Esophagus mucosa (tissue), 1 donor: ENCODE measurements around the gene PHC2. TPM values are rescaled to one million over a fixed set of nuclear protein-coding genes. Genes with fewer than 3 reads are reported as not detected.
A peak's percentile ranks its signal among the peaks of the same experiment; 100 is the strongest.

Source experiments
- ATAC-seq: fragments of 200-7000 bp; cut with Tn5 transposase; one replicate; pipeline ENCODE4 v1.9.1; 2020
- total RNA-seq: library from RNA; stranded (reverse); gene quantifications from one replicate; pipeline ENCODE4 v1.2.4, GENCODE V29; 2023
- donor health status: DM: yes; HTN: yes; CAD: no.

Gene PHC2
- total RNA-seq, 1 donor from 2014 or later, result 28.6 TPM

DNA sequence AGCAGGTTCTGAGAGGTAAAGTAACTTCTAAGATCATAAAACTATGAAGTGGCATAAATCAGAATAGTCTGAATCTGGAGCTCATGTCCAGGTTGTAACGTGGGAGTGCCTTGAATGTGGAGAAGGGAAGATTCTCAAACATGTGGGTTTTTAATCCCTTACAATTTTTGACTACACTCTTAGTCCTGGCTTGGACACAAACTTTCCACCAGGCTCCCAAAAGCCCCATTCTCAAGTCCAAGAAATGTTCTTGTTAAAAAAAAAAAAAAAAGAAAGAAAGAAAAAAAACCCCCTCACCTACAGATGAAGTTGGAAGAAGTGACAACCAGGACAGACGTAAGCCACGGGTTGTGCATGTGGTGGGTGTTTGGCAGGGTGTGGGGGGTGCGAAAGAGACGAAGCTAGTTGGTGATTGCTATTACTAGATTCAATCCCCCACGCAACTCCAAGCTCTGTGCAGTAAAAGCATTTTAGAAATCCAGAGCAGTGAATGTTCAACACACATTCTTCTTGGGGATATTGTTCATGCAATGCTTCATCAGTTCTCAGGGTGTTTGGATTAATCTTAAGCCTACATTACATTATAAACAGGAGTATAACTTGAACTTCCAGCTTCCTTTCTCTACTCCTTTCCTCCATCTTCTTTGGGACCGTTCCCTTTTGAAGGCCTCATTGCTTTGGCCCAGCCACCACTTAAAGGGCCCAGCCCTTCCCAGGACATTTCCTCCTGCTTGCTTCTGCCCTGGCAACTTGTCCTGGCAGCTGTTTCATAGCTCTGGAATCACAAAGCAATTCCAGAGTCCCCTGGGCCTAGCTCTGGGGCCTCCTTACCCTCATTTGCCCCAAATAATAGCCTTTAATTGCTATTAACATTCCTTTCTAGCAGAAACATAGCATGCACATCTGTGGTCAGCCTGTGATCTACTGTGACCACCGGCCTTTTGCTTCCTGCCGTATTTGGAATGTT is 41.8 kb downstream of the PHC2 start:
- peak; percentile 21 for ATAC-seq

GRCh38 chr1:33387625-33388024 is 43.3 kb downstream of the PHC2 start:
- no peak for ATAC-seq

GRCh38 chr1:33385251-33385650 is 45.6 kb downstream of the PHC2 start:
- no peak for ATAC-seq

GRCh38 chr1:33384040-33384812 is 46.7 kb downstream of the PHC2 start:
- no peak for ATAC-seq

GRCh38 chr1:33383489-33383888 is 47.4 kb downstream of the PHC2 start:
- ATAC-seq, result no peak

DNA sequence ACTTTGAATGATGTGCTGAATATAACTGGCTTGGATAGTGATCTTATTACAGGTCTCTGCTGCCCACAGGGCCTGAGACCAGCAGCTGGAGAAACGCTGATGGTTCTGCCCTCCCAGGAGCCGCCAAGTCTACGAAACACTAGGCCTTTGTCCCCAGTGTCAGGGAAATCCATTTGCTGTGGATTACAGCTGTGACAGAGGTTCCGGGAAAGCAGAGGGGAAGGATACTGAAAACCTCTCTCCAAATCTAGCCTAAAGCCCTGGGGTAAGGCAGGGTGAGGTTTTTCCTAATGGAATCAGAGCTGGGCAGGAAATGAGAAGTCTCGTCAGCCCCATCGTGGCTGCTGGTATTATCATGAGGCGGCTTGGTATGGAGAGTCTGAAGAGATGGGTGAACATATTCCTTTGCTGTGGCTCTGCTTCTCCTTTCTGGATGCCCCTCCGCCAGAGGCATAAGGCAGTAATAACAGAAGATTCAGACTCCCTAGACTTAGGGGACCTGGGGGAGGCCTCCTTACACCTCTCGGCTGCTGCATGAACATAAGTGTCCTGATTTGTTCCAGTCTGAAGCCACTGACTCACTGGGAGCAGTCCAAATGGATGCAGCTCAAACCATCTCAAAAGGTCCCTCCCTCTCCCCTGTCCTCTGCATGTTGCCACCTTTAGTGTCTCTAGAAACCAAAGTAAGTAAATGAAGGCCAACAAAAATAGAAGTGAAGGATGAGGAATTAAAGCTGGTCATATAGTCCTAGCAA is 48.1 kb downstream of the PHC2 start:
- ATAC-seq, result no peak

- no peak for ATAC-seq
Observed at GRCh38 chr1:33381977-33382376, 48.9 kb downstream of the PHC2 start.

DNA sequence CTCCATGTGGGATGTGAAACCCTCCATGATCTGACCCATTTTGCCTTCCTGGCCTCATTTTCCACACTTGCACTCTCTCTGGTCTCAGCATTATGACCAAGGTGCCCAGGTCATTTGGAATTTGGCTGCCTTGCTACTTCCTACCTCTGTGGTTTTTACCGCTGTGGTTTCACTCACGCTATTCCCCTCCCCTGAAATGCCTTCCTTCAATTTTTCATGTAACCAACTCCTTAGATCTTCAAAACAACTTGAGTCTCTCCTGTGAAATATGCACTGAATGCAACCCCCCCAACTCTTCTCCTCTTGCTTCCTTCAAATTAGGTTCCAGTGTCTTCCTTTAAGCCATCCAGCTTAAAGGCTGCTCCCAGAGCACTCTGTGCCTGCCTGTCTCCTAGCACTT is 50.1 kb downstream of the PHC2 start:
- no peak for ATAC-seq

GRCh38 chr1:33379631-33380354 is 51.1 kb downstream of the PHC2 start:
- ATAC-seq, result no peak

GRCh38 chr1:33378976-33379375 is 51.9 kb downstream of the PHC2 start:
- no peak for ATAC-seq

- no peak for ATAC-seq
Observed at GRCh38 chr1:33378524-33378923, 52.4 kb downstream of the PHC2 start.

DNA sequence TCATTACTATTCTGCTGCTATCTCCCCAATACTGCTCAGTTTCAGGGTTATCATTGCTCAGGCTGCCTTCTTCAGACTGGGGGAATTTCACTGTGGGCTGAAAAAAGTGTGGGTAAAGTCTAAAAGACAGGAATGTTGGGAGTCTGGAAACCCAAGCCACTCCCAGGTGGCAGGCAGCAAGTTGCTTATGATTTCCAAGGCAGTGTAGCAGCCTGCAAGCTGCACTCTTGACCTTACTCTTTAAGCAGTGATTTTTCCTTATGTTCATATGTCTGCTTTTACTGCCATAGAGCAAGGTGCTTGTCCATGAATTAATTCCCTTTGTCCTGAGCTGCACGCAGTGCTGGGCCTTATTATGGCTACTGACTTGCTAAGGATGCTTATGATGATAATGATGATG is 53.1 kb downstream of the PHC2 start:
- ATAC-seq, result no peak

- ATAC-seq, result no peak
Observed at GRCh38 chr1:33377013-33377412, 53.9 kb downstream of the PHC2 start.

- no peak for ATAC-seq
Observed at GRCh38 chr1:33375316-33375715, 55.6 kb downstream of the PHC2 start.

- ATAC-seq, result no peak
Observed at GRCh38 chr1:33374336-33375105, 56.4 kb downstream of the PHC2 start.

- no peak for ATAC-seq
Observed at GRCh38 chr1:33373606-33374005, 57.3 kb downstream of the PHC2 start.

GRCh38 chr1:33372677-33373076 is 58.2 kb downstream of the PHC2 start:
- no peak for ATAC-seq

- ATAC-seq, result no peak
Observed at GRCh38 chr1:33372162-33372561, 58.7 kb downstream of the PHC2 start.

DNA sequence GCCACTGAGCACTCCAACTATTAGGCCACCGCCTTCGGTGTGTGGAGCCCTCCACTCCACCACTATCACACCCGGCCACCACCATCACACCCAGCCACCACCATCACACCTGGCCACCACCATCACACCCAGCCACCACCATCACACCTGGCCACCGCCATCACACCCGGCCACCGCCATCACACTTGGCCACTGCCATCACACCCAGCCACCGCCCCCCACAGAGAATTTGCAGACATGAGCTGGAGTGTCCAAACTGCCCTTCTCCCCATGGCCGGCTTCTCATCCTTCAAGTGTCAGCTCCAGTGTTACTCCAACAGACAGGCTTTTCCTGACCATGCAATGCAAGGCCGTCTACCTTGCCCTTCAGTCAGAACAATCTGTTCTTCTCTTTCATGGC is 59.6 kb downstream of the PHC2 start:
- ATAC-seq, result no peak

DNA sequence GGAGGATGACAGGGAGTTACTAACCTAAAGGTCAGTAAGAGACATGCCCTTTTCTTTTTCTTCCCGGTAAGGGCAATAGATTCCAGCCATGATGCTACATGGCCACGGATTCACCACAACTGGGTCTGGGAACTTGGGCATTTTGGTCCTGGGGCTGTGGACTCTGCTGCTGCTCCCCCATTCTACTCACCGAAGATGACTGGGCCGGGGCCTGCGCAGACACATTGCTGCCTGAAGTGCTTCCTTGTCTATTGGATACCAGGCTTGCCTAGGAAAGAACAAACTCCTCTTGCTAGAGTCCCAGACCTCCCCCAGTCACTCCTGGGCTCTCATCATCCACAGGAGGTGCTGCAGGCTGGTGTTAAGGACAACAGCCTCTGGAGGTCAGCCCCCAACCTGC is 60.1 kb downstream of the PHC2 start:
- ATAC-seq, result no peak

DNA sequence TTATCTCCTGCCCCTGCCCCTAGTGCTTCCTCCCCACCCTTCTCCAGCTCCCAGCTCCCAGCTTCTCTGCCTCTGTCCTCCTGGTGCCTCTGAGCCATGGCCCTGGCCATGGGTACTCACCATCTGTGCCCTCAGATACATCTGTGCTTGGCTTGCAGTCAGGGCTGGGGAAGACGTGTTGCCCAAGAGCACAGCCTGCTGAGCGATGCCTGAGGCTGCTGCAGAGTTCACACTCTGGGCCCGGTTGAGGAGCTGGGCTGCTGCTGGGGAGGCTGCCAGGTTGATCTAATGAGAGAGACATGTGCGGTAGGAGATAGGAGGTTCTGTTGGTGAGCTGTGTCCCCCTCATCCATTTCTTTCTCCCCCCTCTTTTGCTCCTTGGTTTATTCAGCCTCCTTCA is 60.6 kb downstream of the PHC2 start:
- ATAC-seq, result no peak

DNA sequence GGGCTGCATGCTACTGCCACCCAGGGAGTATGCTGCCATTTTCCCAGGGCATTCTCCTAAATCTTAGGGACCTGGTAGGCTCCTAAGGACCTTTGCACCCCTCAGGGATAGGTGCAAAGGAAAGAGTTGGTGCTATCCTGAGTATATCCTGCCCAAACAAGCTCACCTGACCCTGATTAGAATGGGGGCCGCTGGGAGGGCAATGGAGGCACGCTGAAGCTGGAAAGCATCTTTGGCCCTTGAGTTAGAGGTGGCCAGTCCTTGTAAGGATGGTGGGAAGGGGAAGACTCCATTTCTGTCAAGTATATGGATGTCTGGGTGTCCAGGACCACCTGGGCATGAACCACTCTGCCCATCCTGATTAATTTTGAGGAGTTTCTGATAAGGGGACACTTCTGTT is 61.1 kb downstream of the PHC2 start:
- ATAC-seq, result no peak
